B cell (primary cell): ENCODE measurements around the gene L3MBTL4.

ENCODE experiments used
- CTCF ChIP-seq: fragments of 200-600 bp; IDR thresholded peaks from one replicate; pipeline ENCODE4 v1.8.0; 2022; ENCODE audit warnings: antibody characterized with exemption, mild to moderate bottlenecking
- EZH2 ChIP-seq: IDR thresholded peaks from 2 replicates; pipeline ENCODE4 v1.6.1; 2012; ENCODE audit warnings: borderline replicate concordance, low read depth, mild to moderate bottlenecking, moderate library complexity, low read length; ENCODE audit not compliant: insufficient read depth, poor library complexity, severe bottlenecking

GRCh38 chr18:5942591-5942990 lies 472.1 kb downstream of the L3MBTL4 start:
- TF ChIP-seq EZH2 (no peak), CTCF (no peak)
